Endodermal cell (in vitro differentiated cells): ENCODE data around the gene DNAAF9. TPM values are rescaled to one million over a fixed set of nuclear protein-coding genes. Genes with fewer than 3 reads are reported as not detected.
"Not testable (repeated sequence)": the region's sequence is repeated elsewhere in the genome, so short reads cannot be mapped to it uniquely, and the experiment has no call there.

Experiments
- DNase-seq: peaks from one replicate; pipeline ENCODE4 v3.0.0-alpha.2; 2017
- H3K27ac ChIP-seq: 2 replicates; pipeline ENCODE4 v1.5.1; 2013; ENCODE audit warnings: mild to moderate bottlenecking, low read depth, low read length, moderate library complexity
- H3K27me3 ChIP-seq: 2 replicates; pipeline ENCODE4 v1.6.1; 2013; ENCODE audit warnings: mild to moderate bottlenecking, low read length, moderate library complexity; ENCODE audit not compliant: insufficient read depth, control insufficient read depth, poor library complexity, severe bottlenecking
- H3K36me3 ChIP-seq: 2 replicates; pipeline ENCODE4 v1.7.0; 2013; ENCODE audit warnings: mild to moderate bottlenecking, low read length, moderate library complexity; ENCODE audit not compliant: control insufficient read depth, insufficient read depth
- H3K4me1 ChIP-seq: one replicate; pipeline ENCODE4 v1.7.0; 2013; ENCODE audit warnings: low read length; ENCODE audit not compliant: control insufficient read depth, insufficient read depth
- H3K4me3 ChIP-seq: 2 replicates; pipeline ENCODE4 v1.5.1; 2013; ENCODE audit warnings: mild to moderate bottlenecking, low read length, moderate library complexity
- H3K9ac ChIP-seq: 2 replicates; pipeline ENCODE4 v1.6.1; 2013; ENCODE audit warnings: mild to moderate bottlenecking, low read length, moderate library complexity; ENCODE audit not compliant: poor library complexity, severe bottlenecking; ENCODE audit errors: extremely low read depth
- H3K9me3 ChIP-seq: 2 replicates; pipeline ENCODE4 v1.6.1; 2013; ENCODE audit warnings: mild to moderate bottlenecking, low read length, moderate library complexity; ENCODE audit not compliant: control insufficient read depth
- H3K27ac Mint-ChIP-seq: 2 replicates; pipeline ENCODE4 v1.8.0; 2020; ENCODE audit warnings: mixed read lengths
- H3K27me3 Mint-ChIP-seq: 2 replicates; pipeline ENCODE4 v1.8.0; 2021; ENCODE audit warnings: mild to moderate bottlenecking, mixed read lengths; ENCODE audit not compliant: insufficient read depth
- H3K36me3 Mint-ChIP-seq: 2 replicates; pipeline ENCODE4 v1.8.0; 2020; ENCODE audit warnings: low read depth, mixed read lengths
- H3K4me1 Mint-ChIP-seq: 2 replicates; pipeline ENCODE4 v1.8.0; 2020; ENCODE audit warnings: mixed read lengths
- H3K4me3 Mint-ChIP-seq: 2 replicates; pipeline ENCODE4 v1.8.0; 2020; ENCODE audit warnings: mild to moderate bottlenecking, moderate library complexity, mixed read lengths
- H3K9me3 Mint-ChIP-seq: 2 replicates; pipeline ENCODE4 v1.8.0; 2020; ENCODE audit warnings: mild to moderate bottlenecking, mixed read lengths
- CTCF ChIP-seq: fragments of 200-600 bp; sonication (generic); conservative IDR thresholded peaks from 2 replicates; pipeline ENCODE4 v1.5.0; 2021; ENCODE audit warnings: antibody characterized with exemption, mild to moderate bottlenecking
- WGBS, 2 experiments: methylation state at CpG; one replicate each; pipeline versions ENCODE4 v1.1.5 to v1.1.7; 2013; ENCODE audit warnings: missing lambda C conversion rate in 2 of 2, mixed read lengths in 1 of 2; ENCODE audit not compliant: insufficient coverage in 1 of 2, insufficient read length in 1 of 2; 5-methylcytosine and 5-hydroxymethylcytosine counted together
- total RNA-seq, 2 donors: library from RNA; stranded (reverse); fragmentation: NEBNext Ultra II Directional in 1 of 2; extraction: Animal tissue kit (Norgen Biotek cat#: 25700) in 1 of 2; gene quantifications; 2 replicates in 1 of 2; 3 replicates in 1 of 2; pipeline ENCODE4 v1.2.1, GENCODE V29; 2021

DNAAF9 gene
- total RNA-seq, 2 donors from 2014 or later, result 9.6 to 12.1 TPM

GRCh38 chr20:3431109-3431508 is 23.6 kb upstream of the DNAAF9 start:
- no peak overlapping the region for H3K4me3 Mint-ChIP-seq
- no peak for TF ChIP-seq CTCF
- peaks cover 6% of the 10 kb centered on the region for H3K4me1 Mint-ChIP-seq

GRCh38 chr20:3430376-3431069 is 23.1 kb upstream of the DNAAF9 start:
- Mint-ChIP-seq H3K4me3 (no peak overlapping the region), H3K36me3 (no peaks in the 10 kb centered on the region), H3K4me1 (peaks cover 6% of the 10 kb centered on the region), H3K27ac (no peak overlapping the region), H3K9me3 (no peaks in the 10 kb centered on the region), H3K27me3 (no peaks in the 10 kb centered on the region)
- Histone ChIP-seq H3K4me3 (no peak overlapping the region), H3K9ac (no peak overlapping the region), H3K36me3 (no peaks in the 10 kb centered on the region), H3K27me3 (no peaks in the 10 kb centered on the region), H3K27ac (no peak overlapping the region), H3K9me3 (no peaks in the 10 kb centered on the region), H3K4me1 (no peaks in the 10 kb centered on the region)
- DNase-seq, result no peak
- WGBS, 2 experiments, result 92 to 95% methylated on average over 14 of the region's 14 CpGs
- no peak for TF ChIP-seq CTCF

More at GRCh38 chr20:3431109-3431508, 23.6 kb upstream of the DNAAF9 start:
- Histone ChIP-seq H3K27ac (no peak overlapping the region), H3K9ac (no peak overlapping the region), H3K4me1 (no peaks in the 10 kb centered on the region), H3K4me3 (no peak overlapping the region), H3K36me3 (no peaks in the 10 kb centered on the region), H3K9me3 (no peaks in the 10 kb centered on the region), H3K27me3 (no peaks in the 10 kb centered on the region)
- no peak for DNase-seq
- 94 to 100% methylated on average over 4 of the region's 4 CpGs for WGBS, 2 experiments
- Mint-ChIP-seq H3K9me3 (no peaks in the 10 kb centered on the region), H3K27me3 (no peaks in the 10 kb centered on the region), H3K36me3 (no peaks in the 10 kb centered on the region), H3K27ac (no peak overlapping the region)

GRCh38 chr20:3426766-3427165 is 19.3 kb upstream of the DNAAF9 start:
- not testable (repeated sequence) for H3K9me3 Mint-ChIP-seq, H3K4me3 ChIP-seq, H3K9me3 ChIP-seq, H3K4me3 Mint-ChIP-seq, H3K27me3 Mint-ChIP-seq, H3K9ac ChIP-seq, H3K4me1 Mint-ChIP-seq, H3K27ac Mint-ChIP-seq, H3K27ac ChIP-seq, H3K27me3 ChIP-seq, DNase-seq, H3K36me3 ChIP-seq, H3K4me1 ChIP-seq, H3K36me3 Mint-ChIP-seq
- 80 to 96% methylated on average over 1 to 4 of the region's 4 CpGs for WGBS, 2 experiments

- peak; percentile 52 for DNase-seq
- no peak for TF ChIP-seq CTCF
These were observed 15.7 kb upstream of the DNAAF9 start for GRCh38 chr20:3423126-3423525.

More at GRCh38 chr20:3423126-3423525, 15.7 kb upstream of the DNAAF9 start:
- Mint-ChIP-seq H3K36me3 (no peaks in the 10 kb centered on the region), H3K4me3 (no peak overlapping the region), H3K9me3 (no peaks in the 10 kb centered on the region), H3K27me3 (no peaks in the 10 kb centered on the region), H3K4me1 (peaks cover 8% of the 10 kb centered on the region), H3K27ac (no peak overlapping the region)
- Histone ChIP-seq H3K27ac (no peak overlapping the region), H3K9me3 (no peaks in the 10 kb centered on the region), H3K4me3 (no peak overlapping the region), H3K27me3 (no peaks in the 10 kb centered on the region), H3K9ac (no peak overlapping the region), H3K4me1 (no peaks in the 10 kb centered on the region), H3K36me3 (no peaks in the 10 kb centered on the region)
- WGBS, 2 experiments, result 71 to 93% methylated on average over 2 to 5 of the region's 5 CpGs
